GM18867 (cell line): ENCODE results near the gene ACOX3.

Source experiments
- ATAC-seq: cut with Tn5 transposase; IDR thresholded peaks from one replicate; pipeline ENCODE4 v1.9.1; 2021; ENCODE audit warnings: mild to moderate bottlenecking, moderate library complexity; ENCODE audit not compliant: unreplicated experiment

Gene ACOX3

GRCh38 chr4:8328456-8328855 lies 112.1 kb downstream of the ACOX3 start:
- ATAC-seq = no peak

- no peak for ATAC-seq
These were observed 114.3 kb downstream of the ACOX3 start for GRCh38 chr4:8326206-8326605.

- no peak for ATAC-seq
These were observed 115.1 kb downstream of the ACOX3 start for GRCh38 chr4:8325291-8325973.

- no peak for ATAC-seq
These were observed 115.8 kb downstream of the ACOX3 start for GRCh38 chr4:8324640-8325239.

GRCh38 chr4:8323947-8324555 lies 116.5 kb downstream of the ACOX3 start:
- ATAC-seq = no peak

GRCh38 chr4:8322794-8323704 lies 117.5 kb downstream of the ACOX3 start:
- no peak for ATAC-seq

- ATAC-seq = no peak
These were observed 118.8 kb downstream of the ACOX3 start for GRCh38 chr4:8321771-8322170.

GRCh38 chr4:8321220-8321619 lies 119.3 kb downstream of the ACOX3 start:
- no peak for ATAC-seq

- ATAC-seq = no peak
These were observed 120.2 kb downstream of the ACOX3 start for GRCh38 chr4:8320386-8320750.

GRCh38 chr4:8319731-8320385 lies 120.7 kb downstream of the ACOX3 start:
- no peak for ATAC-seq

- ATAC-seq = no peak
These were observed 121.5 kb downstream of the ACOX3 start for GRCh38 chr4:8319061-8319460.

- ATAC-seq = no peak
These were observed 122.0 kb downstream of the ACOX3 start for GRCh38 chr4:8318509-8318908.

- ATAC-seq = no peak
These were observed 123.0 kb downstream of the ACOX3 start for GRCh38 chr4:8317474-8317873.

GRCh38 chr4:8316911-8317351 lies 123.6 kb downstream of the ACOX3 start:
- no peak for ATAC-seq
